IPS-18a (cell line): ENCODE results near the gene DUOX2.
"Not testable (repeated sequence)": the region's sequence is repeated elsewhere in the genome, so short reads cannot be mapped to it uniquely, and the experiment has no call there.

Experiments used
- H3K27ac ChIP-seq: one replicate; pipeline ENCODE4 v1.5.1; 2013; ENCODE audit warnings: low read length
- H3K27me3 ChIP-seq: one replicate; pipeline ENCODE4 v1.6.1; 2013; ENCODE audit warnings: mild to moderate bottlenecking, low read length; ENCODE audit not compliant: control insufficient read depth, insufficient read depth
- H3K36me3 ChIP-seq: one replicate; pipeline ENCODE4 v1.6.1; 2013; ENCODE audit warnings: low read depth, low read length; ENCODE audit not compliant: control insufficient read depth
- H3K4me1 ChIP-seq: one replicate; pipeline ENCODE4 v1.6.1; 2013; ENCODE audit warnings: low read depth, low read length; ENCODE audit not compliant: control insufficient read depth
- H3K4me3 ChIP-seq: one replicate; pipeline ENCODE4 v1.5.1; 2013; ENCODE audit warnings: low read length
- H3K9ac ChIP-seq: one replicate; pipeline ENCODE4 v1.6.1; 2013; ENCODE audit warnings: mild to moderate bottlenecking, low read length, moderate library complexity
- H3K9me3 ChIP-seq: one replicate; pipeline ENCODE4 v1.6.1; 2013; ENCODE audit warnings: low read depth, low read length; ENCODE audit not compliant: control insufficient read depth

The DUOX2 gene

DNA sequence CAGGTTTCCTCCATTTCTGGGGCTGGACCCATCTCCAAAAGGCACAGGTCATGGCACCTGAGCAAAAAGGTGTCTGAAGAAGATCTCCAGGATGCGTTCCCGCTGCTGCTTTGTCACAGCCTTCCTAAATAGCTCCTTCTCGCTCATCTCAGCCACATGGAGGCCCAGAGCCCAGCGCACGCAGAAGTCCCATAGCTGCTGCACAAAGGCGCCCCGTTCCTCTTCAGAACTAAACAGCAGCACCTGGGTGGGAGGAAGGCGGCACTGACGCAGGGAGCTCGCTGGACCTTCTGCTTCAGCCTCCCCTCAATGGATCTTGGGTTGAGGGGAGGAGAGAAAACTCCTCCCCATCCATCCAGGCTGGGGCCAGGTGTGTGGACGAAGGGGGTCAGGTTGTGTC is 8.4 kb downstream of the DUOX2 start:
- no peak overlapping the region for H3K9ac ChIP-seq

DNA sequence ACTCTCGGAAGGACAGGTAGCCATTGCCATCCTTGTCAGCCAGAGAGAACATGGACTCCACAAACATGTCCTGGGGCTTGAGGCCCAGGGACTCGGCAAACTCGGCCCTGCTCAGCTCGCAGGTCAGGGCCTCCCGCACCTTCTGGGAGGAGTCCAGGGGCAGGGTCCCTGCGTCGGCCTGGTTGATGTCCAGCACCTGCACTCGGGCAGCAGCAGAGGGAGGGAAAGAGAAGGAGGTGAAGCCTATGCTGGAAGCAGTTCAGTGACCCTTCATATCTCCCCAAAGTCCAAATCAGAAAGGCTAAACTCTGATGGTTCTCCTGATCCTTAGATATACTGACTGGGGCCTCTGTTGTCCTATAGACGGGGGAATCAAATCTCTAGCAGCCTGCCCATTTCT is 9.8 kb downstream of the DUOX2 start:
- H3K4me1 ChIP-seq, result peaks cover 14% of the 10 kb centered on the region
- H3K9me3 ChIP-seq, H3K4me3 ChIP-seq, H3K27me3 ChIP-seq, H3K9ac ChIP-seq, H3K27ac ChIP-seq, H3K36me3 ChIP-seq: not testable (repeated sequence)

More for the DNA sequence above, 8.4 kb downstream of the DUOX2 start:
- Histone ChIP-seq H3K9me3 (no peaks in the 10 kb centered on the region), H3K4me1 (peaks cover 12% of the 10 kb centered on the region), H3K4me3 (no peak overlapping the region), H3K27ac (no peak overlapping the region), H3K36me3 (no peaks in the 10 kb centered on the region), H3K27me3 (peaks cover 21% of the 10 kb centered on the region)

DNA sequence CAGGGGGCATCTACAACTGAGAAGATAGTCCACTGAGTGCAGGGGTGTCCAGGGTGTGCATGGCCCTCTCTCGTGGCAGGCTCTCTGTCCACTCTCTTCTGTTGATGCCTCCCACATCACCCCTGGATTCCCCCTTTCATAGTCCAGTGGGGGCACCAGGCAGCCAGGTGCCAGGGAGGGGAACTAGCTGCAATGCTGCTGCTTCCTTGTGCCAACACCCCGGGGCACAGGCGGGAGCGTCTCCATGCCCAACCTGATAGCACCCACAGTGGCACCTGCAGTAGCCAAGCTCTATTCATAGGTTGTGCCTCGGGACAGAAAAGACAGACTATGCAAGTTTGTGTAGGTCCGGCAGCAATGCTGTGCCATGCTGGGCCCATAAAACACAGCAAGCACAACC is 11.7 kb downstream of the DUOX2 start:
- H3K4me1 ChIP-seq, result peaks cover 14% of the 10 kb centered on the region
- H3K27me3 ChIP-seq, result peaks cover 3% of the 10 kb centered on the region
- H3K27ac ChIP-seq, result no peak overlapping the region
- H3K9me3 ChIP-seq, result no peaks in the 10 kb centered on the region
- H3K9ac ChIP-seq, result no peak overlapping the region
- no peak overlapping the region for H3K4me3 ChIP-seq
- no peaks in the 10 kb centered on the region for H3K36me3 ChIP-seq

DNA sequence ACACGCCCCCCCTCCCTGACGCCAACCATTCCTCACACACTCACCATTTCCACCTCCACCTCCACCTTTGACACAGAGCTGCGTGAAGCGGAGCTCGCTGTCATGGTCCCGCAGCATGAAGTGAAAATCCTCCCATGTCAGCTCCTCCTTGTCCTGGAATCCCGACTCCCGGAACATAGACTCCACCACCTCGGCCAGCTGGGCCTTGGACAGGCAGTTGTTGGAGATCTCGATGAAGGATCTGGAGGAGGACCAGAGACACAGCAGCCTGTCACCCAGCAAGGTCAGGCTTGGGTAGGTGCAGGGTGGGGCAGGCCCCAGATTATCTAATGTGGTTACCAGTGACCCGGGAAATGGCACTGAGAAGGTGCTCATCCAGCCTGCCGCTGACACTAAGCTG is 12.2 kb downstream of the DUOX2 start:
- Histone ChIP-seq H3K27ac (no peak overlapping the region), H3K9me3 (no peaks in the 10 kb centered on the region), H3K36me3 (no peaks in the 10 kb centered on the region), H3K27me3 (peaks cover 3% of the 10 kb centered on the region), H3K4me1 (peaks cover 14% of the 10 kb centered on the region), H3K9ac (no peak overlapping the region), H3K4me3 (no peak overlapping the region)

DNA sequence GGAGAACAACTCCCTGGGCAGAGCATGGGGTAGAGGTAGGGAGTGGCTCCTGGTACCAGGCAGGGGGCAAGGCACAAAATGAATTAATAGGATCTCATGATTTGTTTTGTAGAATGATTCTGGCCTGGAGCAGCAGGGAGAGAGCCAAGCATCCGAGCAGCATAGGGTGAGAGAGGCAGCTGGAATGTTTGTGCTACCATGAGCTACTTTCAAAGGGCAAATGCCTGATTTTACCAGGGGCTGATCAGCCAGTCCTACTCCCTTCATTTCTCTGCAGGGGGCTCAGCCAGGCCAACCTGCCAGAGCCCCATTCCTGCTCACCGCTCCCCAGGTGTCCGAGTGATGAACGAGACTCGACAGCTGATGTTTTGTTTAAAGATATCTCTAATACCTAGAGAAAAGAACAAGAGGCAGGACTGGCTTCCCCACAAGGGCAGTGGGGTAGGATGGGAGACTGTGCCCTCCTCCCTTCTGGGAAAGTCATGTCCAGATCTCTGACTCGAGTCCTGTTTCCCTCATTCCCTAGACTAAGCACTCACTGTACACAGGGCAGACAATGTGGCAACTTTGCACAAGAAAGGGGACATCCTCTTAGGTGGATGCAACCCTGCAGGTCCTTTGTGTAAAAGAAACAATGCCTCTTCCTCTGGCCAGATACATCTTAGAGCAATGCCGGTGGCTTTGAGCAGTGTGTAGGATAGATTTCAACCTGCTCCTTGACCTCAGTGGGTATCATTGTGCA is 12.9 kb downstream of the DUOX2 start:
- no peaks in the 10 kb centered on the region for H3K9me3 ChIP-seq
- no peak overlapping the region for H3K9ac ChIP-seq
- peaks cover 14% of the 10 kb centered on the region for H3K4me1 ChIP-seq
- H3K27me3 ChIP-seq, result peaks cover 3% of the 10 kb centered on the region
- H3K36me3 ChIP-seq, result no peaks in the 10 kb centered on the region
- H3K27ac ChIP-seq, result no peak overlapping the region
- no peak overlapping the region for H3K4me3 ChIP-seq

DNA sequence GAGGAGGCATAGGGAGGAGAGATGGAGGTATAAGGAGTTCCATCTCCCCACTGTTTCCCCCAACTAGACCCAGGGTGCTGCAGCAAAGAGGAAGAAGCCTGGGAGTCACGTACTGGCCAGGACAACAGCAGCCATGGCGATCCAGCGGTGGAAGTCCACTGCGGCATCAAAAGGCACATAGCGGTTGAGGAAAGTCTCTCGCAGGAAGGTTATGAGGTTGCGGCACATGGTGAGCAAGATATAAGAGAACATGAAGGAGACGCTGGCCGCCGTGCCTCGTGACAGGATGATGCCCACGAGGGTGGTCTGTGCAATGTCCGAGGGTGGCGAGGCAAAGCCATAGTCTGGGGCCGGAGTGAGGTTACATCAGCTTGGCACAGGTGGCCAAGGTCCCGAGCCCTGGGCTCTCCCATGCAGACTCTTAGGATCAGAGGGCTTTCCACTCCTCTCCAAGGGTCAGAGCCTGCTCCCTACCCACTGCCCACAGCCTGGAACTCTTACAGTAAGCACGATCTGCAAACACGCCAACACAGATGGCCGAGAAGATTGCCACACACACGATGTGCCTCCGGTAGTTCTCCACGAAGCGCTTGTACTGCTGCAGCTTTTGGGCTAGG is 14.3 kb downstream of the DUOX2 start:
- H3K9me3 ChIP-seq, result no peaks in the 10 kb centered on the region
- H3K4me3 ChIP-seq, result no peak overlapping the region
- no peak overlapping the region for H3K27ac ChIP-seq
- no peaks in the 10 kb centered on the region for H3K36me3 ChIP-seq
- H3K9ac ChIP-seq, result no peak overlapping the region
- peaks cover 14% of the 10 kb centered on the region for H3K4me1 ChIP-seq
- H3K27me3 ChIP-seq, result peaks cover 3% of the 10 kb centered on the region

DNA sequence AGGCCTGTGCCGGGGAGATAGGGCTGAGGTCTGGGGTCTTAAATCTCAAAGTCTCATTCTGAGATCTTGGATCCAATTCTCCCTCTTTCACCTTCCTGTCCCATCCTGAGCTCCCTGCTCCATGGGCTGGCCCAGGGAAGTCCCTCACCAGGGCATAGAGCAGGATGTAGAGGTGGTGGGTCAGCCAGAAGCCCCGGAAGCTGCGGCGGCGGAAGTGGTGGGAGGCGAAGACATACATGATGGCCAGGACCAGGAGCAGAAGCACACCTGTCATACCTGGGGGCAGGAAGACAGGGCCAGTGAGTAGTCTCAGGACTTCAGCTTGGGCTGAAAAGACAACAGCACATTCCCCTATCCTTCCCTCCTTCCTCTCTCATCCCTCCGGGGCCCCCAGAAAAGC is 16.5 kb downstream of the DUOX2 start:
- no peak overlapping the region for H3K9ac ChIP-seq
- H3K9me3 ChIP-seq, result no peaks in the 10 kb centered on the region
- no peak overlapping the region for H3K4me3 ChIP-seq
- H3K27me3 ChIP-seq, result peaks cover 3% of the 10 kb centered on the region
- H3K4me1 ChIP-seq, result peaks cover 14% of the 10 kb centered on the region
- no peak overlapping the region for H3K27ac ChIP-seq
- no peaks in the 10 kb centered on the region for H3K36me3 ChIP-seq

DNA sequence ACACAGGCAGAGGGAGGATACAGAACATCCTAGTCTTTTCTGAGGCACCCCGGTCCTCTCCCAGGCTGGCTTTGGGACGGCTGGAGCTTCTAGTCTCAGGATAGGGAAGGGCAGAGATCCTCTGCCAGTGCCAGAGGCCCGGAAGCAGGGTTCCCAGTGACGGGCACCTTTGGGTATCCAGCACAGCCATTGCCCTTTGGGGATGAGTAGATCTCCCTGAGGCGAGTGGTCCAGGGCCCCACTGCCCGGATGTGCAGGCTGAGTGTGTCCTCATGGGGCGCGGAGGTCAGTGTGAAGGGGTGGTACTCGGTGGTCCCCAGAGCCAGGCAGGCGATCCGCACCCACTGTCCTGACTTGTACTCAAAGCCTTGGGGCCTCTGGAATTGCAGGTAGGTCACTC is 18.3 kb downstream of the DUOX2 start:
- no peak overlapping the region for H3K27ac ChIP-seq
- no peaks in the 10 kb centered on the region for H3K36me3 ChIP-seq

DNA sequence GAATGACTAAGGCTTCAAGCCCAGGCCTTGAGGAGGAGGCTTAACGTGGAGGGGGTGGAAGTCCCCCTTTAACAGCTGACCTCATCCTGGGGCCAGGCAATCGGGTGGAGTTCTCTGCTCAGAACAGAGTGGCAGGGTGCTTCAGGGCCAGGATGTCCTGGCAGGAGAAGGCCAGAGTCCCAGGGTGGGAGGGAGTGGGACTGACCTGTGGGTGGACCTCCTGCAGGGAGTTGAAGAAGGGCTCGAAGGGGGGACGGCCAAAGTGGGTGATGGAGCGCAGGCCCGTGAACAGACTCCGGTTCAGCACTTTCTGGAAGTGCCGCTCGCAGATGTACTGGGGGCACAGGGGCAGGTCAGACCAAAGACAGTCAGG is 19.6 kb downstream of the DUOX2 start:
- Histone ChIP-seq H3K36me3 (no peaks in the 10 kb centered on the region), H3K4me3 (no peak overlapping the region), H3K27me3 (no peaks in the 10 kb centered on the region), H3K27ac (no peak overlapping the region), H3K9me3 (no peaks in the 10 kb centered on the region), H3K9ac (no peak overlapping the region), H3K4me1 (no peaks in the 10 kb centered on the region)

More for the DNA sequence above, 18.3 kb downstream of the DUOX2 start:
- no peaks in the 10 kb centered on the region for H3K9me3 ChIP-seq
- H3K4me3 ChIP-seq, result no peak overlapping the region
- H3K4me1 ChIP-seq, result peaks cover 3% of the 10 kb centered on the region
- no peak overlapping the region for H3K9ac ChIP-seq
- peaks cover 3% of the 10 kb centered on the region for H3K27me3 ChIP-seq

DNA sequence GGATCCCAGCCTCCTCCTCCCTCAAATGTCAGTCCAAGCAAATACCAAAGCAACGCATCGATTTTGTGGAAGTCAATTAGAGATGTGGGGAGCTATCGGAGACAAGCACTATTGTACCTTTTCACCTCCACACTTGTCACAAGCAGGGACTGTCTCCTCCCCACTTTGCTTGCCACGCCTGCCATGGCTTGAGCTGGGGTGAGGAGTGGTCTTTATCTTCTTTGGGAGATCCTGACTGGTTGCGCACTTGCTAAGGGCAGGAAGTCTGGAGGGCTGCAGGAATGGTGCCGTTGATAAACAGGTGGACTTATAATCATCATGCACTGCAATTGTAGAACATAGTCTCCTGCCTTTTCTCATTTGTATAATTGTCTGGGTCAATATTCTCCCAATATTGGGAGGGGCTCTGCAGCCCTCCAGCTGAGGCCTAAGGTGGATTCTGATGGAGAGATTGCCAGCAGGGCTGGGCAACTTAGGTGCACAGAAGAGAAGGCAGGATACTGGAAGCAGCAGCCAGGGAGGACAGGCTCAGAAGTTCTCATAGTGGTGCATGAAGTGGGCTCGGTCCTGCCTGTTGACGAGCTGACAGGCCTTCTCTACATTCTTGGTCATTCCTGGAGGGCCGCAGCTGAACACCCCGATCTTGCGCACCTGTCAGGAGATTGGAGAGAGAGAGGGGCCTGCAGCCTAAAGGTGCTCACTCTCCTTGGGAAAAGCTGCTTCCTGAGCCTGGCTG is 20.2 kb downstream of the DUOX2 start:
- H3K9ac ChIP-seq, result no peak overlapping the region
- H3K27me3 ChIP-seq, result no peaks in the 10 kb centered on the region
- no peak overlapping the region for H3K27ac ChIP-seq
- H3K4me1 ChIP-seq, result no peaks in the 10 kb centered on the region
- no peaks in the 10 kb centered on the region for H3K9me3 ChIP-seq
- H3K4me3 ChIP-seq, result no peak overlapping the region
- no peaks in the 10 kb centered on the region for H3K36me3 ChIP-seq

DNA sequence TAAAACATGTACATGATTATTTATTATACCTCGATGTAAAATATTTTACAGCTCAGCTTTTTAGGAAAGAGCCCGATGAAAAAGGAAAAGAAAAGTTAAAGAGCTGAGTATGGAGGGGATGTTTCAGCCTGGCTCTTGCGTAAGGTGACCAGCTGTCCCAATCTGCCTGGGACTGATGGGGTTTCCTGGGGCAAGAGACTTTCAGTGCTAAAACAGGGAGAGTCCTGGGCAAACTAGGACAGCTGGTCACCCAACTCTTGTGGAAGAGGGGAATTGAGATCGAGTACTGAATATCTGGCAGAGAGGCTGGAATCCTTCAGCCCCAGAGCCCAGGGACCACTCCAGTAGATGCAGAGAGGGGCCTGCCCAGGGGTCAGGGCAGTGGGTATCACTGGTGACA is 21.0 kb downstream of the DUOX2 start:
- no peaks in the 10 kb centered on the region for H3K9me3 ChIP-seq
- H3K36me3 ChIP-seq, result no peaks in the 10 kb centered on the region
- H3K4me3 ChIP-seq, result no peak overlapping the region
- H3K9ac ChIP-seq, result no peak overlapping the region
- no peak overlapping the region for H3K27ac ChIP-seq
- H3K4me1 ChIP-seq, result no peaks in the 10 kb centered on the region
- H3K27me3 ChIP-seq, result no peaks in the 10 kb centered on the region
